HuH-7.5 (cell line): ENCODE results near the gene CACNA2D3.

Experiments used
- DNase-seq: peaks from one replicate; pipeline ENCODE4 v3.0.0; 2011; ENCODE audit warnings: low spot score

The CACNA2D3 gene

DNA sequence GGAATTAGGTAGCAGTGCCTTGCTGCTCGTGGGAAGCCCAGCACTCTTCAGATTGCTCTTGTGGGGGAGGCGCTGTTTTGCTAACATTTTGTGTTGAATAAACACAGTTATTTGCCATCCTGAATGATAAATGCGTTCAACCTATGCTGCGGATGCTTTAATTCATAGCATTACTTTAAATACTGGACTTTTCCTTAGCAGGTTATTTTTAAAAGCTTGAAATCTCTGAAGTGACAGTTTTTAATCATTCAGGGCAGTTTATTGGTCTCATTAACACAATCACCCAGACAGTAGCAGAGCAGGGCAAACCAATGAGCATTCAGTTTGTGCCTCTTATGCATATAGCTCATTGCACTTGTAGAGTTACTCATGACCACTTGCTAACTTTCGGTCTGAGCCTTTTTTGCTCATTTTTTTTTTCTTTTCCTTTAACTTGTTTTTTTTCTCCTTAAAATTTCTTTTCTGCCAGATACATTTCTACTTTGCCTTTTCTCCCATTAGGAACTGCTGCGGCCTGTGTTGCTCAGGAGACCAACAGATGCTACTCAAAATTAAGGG is 5.2 kb downstream of the CACNA2D3 start:
- DNase-seq: no peak

DNA sequence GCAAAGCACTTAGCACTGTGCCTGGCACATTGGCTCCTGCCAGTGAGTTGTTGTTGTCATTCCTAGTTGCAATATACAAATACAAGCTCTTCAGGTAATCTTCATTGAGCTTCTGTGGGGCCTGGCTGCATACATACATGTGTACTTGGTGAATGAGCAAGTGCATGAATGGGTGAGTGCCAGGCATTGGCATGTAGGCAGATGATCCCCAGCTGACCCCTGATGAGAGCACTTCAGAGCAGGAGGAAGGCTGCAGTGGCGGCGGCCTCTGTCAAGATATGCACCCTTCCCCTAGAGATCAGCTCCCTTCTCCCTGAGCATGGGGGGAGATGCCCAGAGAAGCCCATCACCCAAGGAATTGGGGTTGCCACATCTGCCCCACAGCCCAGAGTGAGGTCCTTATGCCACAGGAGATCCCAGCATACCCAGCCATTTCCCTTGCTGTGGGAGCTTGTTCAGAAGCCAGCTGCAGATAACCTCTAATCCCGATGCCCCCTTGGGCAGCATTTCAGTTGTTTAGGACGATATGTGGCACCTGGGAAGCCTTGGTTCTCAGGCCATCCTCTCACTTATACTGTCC is 8.8 kb downstream of the CACNA2D3 start:
- no peak for DNase-seq

DNA sequence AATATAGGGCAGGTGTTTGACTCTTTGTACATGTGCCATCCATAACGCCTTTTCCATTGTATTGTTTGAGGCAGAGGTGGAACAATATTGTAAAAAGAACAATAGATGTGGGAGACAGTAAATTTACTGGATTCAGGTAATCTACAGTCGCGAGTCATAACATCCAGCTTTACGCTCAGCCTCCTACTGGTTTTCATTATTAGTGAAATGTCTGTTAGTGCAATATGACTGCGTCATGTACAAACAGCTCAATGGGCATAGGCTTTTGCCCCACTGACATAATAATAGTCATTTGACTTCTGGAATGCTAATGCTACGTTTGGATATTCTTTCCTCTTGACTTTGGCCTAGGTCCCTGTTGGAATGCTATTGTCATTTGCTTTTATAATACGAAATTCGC is 9.5 kb downstream of the CACNA2D3 start:
- no peak for DNase-seq

DNA sequence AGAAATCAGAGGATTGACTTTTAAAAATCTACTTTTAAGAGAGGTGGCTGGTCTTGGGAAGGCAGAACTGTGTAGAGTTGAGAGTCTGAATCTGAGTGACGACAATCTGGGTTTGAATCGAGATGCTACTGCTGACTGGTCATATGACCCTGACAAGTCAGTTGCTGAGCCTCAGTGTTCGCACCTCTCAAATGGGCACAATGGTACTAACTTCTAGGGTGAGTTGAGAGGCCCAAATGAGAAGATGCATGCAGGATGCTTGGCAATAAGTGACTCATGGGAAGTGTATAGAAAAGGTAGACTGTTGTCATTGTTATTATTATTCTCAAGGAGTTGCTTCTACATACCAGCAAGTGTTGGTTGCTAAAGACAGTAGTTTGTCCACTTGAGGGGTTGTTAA is 10.3 kb downstream of the CACNA2D3 start:
- no peak for DNase-seq

DNA sequence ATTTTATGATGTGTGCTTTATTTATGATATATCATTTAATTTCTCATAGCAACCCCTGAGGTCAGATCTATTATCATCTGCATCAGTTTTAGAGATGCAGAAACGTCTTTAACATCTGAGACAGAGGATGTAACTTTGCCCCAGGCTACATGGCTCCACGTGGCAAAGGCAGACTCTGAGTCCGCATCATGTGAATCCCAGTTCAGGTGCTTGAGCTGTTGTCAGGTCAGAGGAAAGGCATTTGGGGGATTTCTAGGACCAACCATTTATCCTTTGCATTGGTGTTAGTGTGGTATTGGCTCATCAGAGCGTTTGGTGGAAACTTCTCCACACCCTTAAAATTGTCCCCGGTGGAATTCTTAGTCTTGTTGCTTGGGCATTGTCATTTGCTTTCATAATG is 10.8 kb downstream of the CACNA2D3 start:
- DNase-seq: no peak

DNA sequence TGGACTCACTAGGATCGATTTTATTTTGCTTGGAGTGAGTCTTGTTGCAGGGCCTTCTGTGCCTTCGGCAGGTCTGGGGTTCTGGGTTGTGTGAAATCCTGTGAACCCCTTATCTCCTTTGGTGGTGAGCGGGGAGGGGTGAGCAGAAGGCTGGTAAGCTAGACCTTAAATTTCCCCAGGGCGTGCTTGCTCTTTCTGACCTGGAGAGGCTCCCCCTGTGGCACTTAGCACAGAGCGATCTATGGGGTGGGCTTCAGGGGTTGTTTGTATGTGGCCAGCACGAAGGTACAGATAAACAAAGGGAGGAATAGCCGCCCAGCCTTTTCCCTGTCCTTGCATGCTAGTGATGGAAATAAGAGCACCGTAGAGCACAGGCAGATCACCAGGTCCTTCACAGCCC is 11.8 kb downstream of the CACNA2D3 start:
- DNase-seq: no peak

DNA sequence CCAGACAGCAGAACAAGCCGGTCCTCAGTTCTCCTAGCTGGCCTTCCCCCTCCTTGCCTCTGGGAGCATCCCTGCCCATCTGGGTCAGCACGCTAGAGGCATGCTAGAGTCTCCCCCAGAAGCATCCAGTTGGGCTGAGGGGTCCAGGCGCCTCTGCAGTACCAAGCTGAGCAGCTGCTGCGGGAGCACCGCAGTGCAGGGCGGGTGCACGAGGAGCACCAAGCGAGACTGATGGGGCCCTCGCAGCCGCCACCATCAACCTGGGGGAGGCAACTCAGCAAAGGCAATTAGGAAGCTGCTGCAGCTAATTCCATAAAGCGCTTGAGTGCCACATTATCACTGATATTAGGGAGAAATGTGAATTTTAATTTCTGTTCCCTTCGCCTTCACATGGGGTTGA is 12.4 kb downstream of the CACNA2D3 start:
- DNase-seq: no peak

DNA sequence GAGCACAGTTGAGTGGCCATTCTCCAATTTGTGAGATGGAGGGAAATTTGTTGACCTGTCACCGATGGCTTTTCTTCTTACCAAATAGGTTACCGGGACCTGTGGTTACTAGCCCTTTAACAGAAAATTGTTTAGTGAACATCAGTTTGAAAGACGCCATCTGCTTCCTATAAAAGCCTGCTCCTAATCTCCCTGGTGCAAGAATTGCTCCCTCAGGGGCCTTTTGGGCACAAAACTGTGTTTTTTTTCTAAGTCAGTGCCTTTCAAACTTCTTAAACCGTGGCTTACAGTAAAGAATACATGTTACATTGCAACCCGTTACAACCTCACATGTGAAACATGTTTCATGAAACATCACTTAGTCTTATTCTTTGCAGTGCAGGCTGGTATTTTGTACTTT is 15.0 kb downstream of the CACNA2D3 start:
- no peak for DNase-seq

DNA sequence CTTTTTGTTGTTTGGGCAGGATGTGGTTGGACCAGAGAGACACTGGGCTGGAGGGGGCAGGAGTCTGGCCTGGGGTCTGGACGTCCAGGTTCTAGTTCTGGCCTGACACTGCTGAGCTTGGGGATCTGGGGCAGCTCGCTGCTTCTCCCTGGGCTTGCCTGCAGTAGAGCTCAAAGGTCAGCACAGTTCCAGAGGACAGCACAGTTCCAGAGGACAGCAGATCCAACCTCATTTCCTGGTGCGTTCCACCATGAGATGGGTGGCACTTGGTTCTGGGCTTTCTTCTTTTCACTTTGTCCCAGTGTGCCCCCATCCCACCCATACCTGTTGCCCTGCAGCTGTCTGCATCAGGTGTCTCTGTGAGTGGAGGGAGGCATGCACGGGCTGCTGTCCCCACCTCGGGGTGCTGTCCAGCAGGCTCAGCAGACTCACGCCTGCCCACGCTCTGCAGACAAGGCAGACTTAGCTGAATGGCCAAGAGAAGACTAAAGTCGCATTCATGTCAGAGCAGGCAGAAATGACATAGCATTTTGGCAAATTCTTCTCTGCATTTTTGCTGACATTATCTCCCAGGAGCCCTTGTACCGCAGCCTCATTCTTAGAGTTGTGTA is 16.7 kb downstream of the CACNA2D3 start:
- DNase-seq: no peak

DNA sequence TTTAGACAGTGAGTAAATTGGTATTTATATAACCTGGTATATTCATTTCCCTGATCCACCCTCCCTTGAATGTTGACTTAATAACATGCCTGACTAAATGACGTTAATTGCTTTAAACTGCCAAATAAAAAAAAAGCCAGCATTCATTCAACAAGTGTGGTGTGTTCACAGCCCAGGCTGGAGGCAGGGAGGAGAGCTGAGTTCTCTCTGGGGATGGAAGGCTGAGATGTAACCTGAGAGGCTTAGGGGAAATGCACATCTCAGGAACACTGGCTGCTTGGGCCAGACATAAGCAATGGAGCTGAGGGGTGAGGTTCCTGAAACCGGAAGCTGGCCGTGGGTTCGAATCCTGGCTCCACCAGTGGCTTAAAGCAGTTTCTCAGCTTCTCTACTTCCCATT is 17.3 kb downstream of the CACNA2D3 start:
- no peak for DNase-seq

DNA sequence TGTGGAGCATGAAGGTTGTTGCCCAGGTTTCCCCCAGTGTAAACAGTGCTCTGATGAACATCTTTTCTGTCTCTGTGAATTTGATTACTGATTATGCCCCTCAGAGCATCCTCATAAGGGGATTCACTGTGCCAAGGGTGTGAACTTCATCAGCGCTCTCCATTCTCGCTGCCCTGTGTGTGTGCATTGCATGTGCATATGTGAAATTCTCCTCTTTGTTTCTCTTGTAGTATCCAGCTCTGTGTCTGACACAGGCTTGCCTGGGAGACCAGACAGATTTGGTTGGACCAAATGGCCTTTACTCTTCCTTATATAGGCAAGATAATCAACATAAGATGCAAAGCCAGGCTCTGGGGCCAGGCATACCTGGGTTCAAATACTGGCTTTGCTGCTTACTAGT is 21.9 kb downstream of the CACNA2D3 start:
- DNase-seq: no peak

DNA sequence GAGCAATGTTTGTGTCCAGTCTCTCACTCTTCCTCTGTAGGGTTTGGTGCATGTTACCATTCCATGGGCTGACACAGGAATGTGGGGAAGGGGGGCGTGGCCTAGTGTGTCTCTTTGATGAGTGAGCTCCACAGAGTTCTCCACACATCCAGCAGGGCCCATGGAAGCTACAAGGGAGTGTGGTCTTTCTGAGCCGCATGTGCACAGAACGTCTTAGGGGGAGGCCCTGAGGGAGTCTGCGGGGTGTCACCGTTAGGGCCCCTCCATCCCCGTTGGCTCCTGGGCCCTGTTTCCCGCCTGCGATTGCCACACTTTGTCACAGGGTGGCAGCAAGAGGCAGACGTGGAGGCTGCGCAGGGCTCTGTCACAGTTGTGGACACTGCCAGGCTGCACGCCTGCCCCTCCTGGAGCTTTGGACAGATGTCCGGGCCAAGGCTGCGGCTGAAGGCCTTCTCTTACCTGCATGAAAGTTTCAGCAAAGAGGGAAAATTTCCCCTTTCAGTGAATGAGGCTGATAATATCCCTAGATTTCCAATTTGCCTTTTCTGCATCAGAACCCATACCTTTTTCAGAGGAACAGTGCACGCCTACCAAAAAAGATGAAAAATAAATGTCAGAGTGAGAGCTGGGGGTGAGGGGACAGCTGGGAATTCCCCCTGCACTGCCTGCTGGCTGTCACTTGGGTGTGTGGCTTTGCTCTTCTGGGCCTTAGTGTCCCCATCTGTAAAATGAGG is 24.3 kb downstream of the CACNA2D3 start:
- peak; percentile 19 for DNase-seq

DNA sequence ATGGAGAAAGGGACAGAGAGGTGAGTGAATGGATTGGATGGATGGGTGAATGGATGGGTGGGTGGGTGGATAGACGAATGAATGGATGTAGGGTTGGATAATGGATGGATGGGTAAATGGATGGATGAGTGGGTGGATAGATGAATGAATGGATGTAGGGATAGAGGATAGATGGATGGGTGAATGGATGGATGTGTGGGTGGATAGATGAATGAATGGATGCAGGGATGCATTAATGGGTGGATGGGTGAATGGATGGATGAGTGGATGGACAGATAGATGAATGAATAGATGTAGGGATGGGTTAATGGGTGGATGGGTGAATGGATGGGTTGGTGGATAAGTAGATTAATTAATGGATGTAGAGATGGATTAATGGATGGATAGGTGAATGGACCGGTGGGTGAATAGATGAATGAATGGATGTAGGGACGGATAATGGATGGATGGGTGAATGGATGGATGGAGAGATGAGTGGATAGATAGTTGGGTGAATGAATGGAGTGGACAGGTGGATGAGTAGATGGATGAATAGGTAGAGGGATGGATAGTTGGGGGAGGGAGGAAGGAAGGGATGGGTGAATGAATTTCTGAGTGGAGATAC is 28.6 kb downstream of the CACNA2D3 start:
- DNase-seq: no peak

DNA sequence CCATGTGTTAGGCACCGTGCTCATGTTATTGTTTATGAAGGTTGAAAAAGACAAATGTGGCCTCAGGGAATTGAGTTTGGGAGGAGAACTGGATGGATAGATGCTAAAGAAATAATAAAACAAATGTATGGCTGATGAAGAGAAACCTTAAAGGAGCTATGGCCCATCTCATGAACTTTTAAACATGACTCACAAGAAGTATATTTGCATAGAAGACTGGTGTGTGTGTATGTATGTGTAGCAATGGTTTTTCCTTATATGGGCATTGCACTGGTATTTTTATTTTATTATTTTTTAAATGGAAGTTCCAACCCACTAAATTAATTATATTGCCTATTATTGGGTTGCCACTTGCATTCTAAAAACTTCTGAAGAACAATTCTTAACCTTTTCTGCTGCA is 31.1 kb downstream of the CACNA2D3 start:
- no peak for DNase-seq

DNA sequence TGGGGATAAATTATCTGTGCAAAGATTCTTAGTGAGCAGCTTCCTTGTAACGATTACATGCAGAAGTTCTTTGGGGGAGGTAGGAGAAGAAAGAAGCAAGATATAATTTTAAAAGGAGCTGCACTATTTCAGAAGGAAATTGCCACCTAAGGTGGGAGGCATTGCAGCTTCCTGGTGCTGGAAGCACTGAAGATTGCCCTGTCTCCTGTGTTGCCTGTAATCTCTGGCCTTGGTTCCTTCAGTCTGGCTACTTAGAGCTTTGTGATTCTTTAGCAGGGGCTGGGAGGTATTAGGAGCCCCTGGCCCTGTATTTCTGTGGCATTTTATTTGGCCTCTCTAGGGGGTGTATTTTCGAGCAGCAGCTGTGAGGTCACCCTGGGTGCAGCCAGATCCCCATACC is 35.5 kb downstream of the CACNA2D3 start:
- DNase-seq: no peak

DNA sequence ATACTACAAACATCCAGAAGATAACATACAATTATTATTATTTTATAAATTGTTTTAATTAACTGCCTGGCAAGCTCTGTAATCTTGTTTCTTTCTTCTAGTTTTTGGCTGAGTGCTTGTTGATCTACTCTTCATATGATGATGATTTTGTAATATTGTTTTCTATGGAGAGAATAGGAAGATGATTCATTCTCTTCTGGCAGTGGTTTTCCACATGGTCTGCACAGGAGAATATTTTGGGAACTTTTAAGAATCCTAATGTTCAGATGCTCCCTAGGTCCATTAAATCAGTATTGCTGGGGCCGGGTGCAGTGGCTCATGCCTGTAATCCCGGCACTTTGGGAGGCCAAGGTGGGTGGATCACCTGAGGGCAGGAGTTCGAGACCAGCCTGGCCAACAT is 37.6 kb downstream of the CACNA2D3 start:
- DNase-seq: no peak

DNA sequence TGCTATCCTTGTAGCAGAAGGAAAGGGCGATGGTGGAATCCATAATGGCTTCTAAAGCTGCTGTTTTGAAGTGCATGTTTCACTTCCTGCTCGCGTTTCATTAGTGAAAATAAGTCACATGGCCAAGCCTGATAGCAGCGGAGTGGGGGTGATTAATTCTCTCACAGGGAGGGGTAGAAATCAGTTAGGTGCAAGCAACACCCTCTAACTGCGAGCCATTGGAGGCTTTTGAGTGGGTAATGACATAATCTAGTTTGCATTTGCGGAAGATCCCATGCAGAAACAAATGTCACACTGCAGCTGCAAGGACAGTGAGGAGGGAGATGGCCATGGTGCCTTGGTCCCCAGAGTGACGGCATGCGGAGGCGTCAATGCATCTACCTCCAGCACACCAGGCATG is 41.1 kb downstream of the CACNA2D3 start:
- no peak for DNase-seq

DNA sequence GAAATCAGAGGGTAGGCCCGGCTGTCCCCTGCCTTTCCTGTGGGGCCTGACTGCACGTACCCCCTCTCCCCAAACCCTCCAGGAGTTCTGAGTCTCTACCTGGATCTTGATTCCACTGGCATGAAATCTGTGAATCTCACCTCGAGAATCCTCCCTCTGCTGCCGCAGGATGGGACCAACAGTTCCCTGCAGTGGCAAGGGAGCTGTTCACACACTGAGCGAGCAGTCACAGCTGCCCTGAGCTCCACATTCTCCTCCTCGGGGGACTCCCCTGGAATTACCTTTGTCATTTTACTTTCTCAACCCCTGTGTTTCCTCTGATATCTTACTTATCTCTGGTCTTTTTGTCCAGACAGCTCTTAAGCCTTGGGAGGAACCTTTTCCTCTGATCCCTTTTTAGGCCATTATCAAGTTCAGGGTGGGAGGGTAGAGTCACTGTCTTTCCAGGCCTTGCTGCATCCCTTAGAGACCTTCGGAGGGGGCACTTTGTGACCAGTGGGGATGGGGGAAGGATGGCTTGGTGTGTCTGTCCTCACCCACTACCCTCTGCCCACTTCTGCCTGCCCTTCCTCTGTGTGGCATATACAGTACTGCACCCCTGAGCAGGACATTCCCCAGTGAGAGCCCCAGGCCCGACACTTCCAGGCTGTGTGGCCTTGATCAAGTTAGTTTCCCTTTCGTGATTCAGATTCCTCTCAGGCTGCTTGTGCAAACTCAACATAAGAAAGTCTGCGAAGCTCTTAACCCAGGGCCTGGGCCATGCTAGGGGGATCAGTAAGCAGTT is 42.0 kb downstream of the CACNA2D3 start:
- no peak for DNase-seq

DNA sequence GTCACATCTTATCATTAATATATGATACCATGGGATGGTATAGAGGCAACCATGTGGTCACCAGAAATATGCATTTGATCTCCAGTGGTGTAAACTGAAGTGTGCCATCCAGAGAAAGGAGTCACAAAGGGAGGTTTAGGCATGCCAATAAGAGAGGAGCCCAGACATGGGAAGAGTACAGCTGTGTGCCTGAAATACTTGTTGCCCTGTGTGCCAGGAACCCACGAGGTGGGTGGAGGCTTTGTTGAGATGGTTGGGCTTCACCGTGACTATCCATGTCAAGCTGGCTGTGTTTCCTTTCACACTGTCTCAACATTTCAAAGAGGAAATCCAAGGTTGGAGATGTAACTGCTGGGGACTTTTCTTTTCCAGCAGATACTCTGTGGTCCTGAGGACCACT is 43.5 kb downstream of the CACNA2D3 start:
- no peak for DNase-seq

DNA sequence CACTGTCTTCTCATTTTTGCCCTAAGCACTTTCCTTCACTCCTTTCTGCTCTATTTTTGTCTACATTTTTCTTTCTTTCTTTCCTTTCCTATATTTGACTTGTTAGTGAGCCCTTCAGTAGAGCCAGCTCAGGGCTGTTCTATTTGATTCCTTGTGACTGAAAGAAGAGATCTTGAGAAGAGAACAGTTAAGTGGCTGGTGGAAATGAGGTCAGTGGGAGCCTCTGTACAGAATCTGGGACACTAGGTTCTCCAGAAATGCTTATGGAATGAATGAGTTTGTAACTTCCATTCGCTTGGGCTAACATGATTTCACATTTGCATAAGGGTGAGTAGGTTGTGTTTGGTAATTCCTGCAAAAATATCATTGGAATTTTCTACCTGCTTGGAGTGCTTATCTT is 45.6 kb downstream of the CACNA2D3 start:
- DNase-seq: no peak

DNA sequence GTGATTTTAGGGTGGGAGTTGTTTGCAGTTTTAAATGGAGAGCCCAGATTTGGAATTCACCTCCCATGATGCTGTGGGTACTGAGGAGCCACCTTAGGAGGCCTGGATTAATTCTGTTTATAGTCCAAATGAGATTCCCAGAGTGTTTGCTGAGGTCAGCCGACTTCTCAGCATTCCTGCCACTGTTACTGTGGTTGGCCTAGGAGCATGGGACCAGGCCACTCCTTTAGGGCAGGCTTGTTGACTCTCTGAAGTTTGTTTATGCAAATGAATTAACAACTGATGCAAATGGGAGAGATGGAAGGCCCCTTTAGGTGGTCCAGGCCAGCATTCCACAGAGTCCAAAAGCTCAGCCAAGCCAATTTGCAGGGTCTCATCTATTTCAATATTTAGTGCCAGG is 46.1 kb downstream of the CACNA2D3 start:
- no peak for DNase-seq

DNA sequence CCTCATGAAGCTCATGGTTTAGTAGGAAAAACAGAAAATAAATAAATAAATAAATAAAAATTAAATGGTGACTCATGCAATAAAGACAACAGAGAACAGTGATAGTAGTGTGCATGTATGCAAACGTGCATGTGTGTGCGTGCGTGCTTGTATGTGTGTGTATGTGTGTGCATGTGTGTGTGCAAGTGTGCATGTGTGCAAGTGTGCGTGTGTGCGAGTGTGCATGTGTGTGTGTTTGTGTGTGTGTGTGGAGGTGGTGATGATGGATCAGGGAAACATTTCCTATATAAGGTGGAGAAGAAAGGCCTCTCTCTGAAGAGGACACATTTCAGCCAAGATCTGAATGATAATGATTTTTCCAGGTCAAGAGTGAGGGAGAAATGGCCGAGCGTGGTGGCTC is 47.2 kb downstream of the CACNA2D3 start:
- DNase-seq: no peak
